Coronary artery (tissue), 2 donors: Measurements from ENCODE around the gene PAPPA.

ENCODE experiments used
- DNase-seq: peaks from one replicate; pipeline ENCODE4 v3.0.0-alpha.2; 2017; ENCODE audit warnings: low spot score
- H3K27ac ChIP-seq, 2 donors: fragments of 200-600 bp; sonication (generic); one replicate each; pipeline ENCODE4 v1.5.1; 2016 to 2019
- H3K4me3 ChIP-seq: fragments of 200-600 bp; sonication (generic); 2 replicates; pipeline ENCODE4 v1.5.1; 2016; ENCODE audit warnings: mild to moderate bottlenecking, moderate library complexity
- TF ChIP-seq, protein P1 (sequence below): fragments of 200-600 bp; sonication (generic); IDR thresholded peaks from one replicate; pipeline ENCODE4 v1.5.1; 2019; ENCODE audit warnings: antibody characterized with exemption

PAPPA gene

DNA sequence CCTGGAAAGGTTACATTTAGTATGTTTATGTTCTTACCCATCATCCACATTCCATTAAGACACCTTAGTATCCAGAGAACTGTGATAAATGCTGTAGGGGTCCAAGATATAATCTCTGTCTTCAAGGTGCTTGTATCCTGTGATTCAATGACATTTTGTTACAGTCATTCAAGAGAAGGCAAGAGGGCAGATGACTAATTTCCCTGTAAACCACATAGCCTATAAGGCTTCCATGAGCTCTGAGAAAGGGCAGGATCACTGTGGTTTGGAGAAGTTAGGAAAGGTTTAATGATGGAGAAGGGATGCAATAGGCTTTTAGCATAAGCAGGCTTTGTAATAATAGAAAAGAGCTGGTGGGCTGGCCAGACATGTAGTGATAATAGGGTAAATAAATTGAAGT lies 40.0 kb downstream of the PAPPA start:
- TF ChIP-seq, protein P1, sequence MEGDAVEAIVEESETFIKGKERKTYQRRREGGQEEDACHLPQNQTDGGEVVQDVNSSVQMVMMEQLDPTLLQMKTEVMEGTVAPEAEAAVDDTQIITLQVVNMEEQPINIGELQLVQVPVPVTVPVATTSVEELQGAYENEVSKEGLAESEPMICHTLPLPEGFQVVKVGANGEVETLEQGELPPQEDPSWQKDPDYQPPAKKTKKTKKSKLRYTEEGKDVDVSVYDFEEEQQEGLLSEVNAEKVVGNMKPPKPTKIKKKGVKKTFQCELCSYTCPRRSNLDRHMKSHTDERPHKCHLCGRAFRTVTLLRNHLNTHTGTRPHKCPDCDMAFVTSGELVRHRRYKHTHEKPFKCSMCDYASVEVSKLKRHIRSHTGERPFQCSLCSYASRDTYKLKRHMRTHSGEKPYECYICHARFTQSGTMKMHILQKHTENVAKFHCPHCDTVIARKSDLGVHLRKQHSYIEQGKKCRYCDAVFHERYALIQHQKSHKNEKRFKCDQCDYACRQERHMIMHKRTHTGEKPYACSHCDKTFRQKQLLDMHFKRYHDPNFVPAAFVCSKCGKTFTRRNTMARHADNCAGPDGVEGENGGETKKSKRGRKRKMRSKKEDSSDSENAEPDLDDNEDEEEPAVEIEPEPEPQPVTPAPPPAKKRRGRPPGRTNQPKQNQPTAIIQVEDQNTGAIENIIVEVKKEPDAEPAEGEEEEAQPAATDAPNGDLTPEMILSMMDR, result no peak
- no peak for DNase-seq
- Histone ChIP-seq H3K27ac (no peak overlapping the region), H3K4me3 (no peak overlapping the region)

DNA sequence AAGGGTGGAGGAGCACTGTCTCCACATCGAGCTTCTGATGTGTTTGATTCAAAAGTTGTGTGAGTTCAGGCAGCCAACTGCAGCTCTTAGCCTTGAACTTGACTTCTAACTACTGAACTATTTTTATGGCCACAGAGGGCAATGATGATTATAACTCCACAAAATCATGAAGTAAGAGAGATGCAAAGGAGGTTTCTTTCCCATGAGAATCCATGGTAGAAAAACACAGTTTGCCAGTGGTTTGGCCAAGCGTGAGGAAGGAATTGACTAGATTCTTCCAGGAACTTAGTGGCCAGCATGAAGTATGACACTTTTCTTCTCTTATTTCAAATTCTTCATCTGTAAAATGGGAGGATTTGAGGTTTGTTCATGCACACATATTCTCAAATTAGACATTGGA lies 43.2 kb downstream of the PAPPA start:
- Histone ChIP-seq H3K4me3 (no peak overlapping the region), H3K27ac (no peak overlapping the region)
- TF ChIP-seq, protein P1, result no peak
- no peak for DNase-seq

DNA sequence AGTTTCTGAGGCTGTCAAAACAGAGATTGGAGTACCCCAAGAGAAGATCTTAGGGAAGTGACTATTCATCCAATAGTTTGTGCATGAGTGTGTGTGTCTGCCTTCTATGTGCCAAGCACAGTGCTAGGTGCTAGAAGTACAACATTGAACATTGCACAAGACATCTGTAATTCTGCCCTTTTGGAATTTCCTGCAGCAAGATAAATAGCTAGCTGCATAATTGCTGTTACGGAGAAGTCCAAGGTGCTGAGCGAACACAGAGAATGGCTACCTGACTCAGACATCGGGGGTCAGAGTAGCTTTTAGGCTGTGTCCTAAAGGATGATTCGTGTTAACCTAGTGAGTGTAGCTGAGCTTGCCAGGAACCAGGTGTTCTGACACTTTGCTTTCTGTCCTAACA lies 44.8 kb downstream of the PAPPA start:
- no peak overlapping the region for H3K4me3 ChIP-seq

DNA sequence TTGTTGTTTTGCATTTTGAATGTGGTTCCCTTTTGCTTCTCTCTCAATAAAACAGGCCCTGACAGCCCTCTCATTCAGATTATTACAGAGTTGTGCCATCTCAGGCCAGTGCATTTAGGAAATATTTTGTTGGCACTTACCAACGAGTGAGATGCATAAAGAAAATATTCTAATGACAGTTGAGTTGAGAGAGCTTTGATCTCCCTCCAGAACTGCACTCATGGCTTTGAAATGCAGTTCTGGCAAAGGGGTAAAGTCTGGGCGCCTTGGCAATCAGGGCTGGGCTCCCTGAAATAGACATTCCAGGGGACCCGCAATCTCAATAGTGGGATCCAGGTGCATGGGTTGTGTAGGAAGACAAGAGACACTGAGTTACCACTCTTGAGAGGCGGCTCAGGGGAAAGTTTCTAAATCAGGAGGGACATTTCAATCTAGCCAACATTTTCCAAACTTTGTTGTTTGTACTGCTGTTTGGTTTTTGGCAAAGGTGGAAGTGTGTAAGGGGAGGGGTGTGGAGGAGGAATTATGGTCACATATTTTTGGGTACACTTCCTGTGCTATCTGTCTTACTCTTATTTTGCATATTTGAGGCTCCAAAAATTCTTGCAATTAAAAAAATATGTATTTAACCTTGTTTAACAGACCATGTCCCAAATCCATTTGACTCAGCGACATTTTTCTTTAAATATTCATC lies 48.8 kb downstream of the PAPPA start:
- no peak for DNase-seq
- TF ChIP-seq, protein P1, result no peak
- Histone ChIP-seq H3K27ac (no peak overlapping the region), H3K4me3 (no peak overlapping the region)

More for the DNA sequence above, 44.8 kb downstream of the PAPPA start:
- no peak overlapping the region for H3K27ac ChIP-seq
- no peak for DNase-seq
- TF ChIP-seq, protein P1, result no peak

DNA sequence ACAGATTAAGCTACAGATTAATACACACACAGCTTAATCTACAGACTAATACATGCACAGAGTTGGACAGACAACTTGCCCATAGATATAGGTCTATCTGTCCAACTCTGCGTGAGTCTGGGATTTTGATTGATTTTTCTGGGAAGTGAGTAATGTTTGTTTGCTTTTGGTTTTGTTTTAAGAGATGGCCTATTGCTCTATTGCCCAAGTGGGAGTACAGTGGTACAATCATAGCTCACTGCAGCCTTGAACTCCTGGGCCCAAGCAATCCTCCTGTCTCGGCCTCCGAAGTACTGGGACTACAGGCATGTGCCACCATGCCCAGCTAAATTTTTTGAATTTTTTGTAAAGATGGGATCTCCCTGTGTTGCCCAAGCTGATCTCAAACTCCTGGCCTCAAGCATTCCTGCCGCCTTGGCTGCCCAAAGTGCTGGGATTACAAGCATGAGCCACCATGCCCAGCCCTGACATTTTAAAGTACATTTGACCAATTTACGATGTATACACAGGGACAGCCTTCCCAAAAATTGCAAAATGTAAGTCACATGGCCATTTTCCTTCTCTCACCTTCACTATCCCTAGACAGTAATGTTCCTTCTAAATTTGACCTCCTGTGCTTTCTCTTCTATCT lies 50.8 kb downstream of the PAPPA start:
- Histone ChIP-seq H3K27ac (no peak overlapping the region), H3K4me3 (no peak overlapping the region)
- TF ChIP-seq, protein P1, result no peak
- DNase-seq, result no peak

DNA sequence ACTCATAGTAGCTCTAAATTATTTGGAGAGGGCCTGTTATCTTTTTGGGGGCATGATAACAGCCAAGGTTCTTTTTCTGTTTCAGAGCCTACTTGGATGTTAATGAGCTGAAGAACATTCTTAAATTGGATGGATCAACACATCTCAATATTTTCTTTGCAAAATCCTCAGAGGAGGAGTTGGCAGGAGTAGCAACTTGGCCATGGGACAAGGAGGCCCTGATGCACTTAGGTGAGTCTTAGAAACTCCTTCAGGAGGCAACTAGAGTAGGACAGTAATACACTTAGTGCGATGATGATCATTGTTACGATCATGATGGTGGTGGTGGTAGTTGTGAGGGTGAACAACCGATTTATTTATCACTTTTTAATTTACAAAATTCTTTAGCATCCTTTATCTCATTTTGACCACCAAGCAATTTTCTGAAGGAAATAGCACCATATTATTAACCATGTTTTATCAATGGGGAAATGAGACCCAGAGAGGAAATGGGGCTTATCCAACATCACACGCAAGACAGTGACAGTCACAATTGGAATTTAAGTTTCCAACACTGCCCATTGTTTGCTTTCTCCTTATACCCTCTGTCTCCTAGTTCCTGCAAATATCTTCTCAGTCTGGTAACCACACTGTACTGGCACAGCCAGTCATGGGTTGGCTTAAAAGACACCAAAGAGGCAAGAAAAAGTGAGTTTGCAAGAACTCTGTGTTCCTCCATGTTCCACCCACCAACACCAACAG lies 54.0 kb downstream of the PAPPA start:
- no peak overlapping the region for H3K4me3 ChIP-seq
- no peak overlapping the region for H3K27ac ChIP-seq
- TF ChIP-seq, protein P1, result no peak
- no peak for DNase-seq
